Right renal pelvis (tissue), 4 donors: Measurements from ENCODE around the gene ASB5. TPM values are rescaled to one million over a fixed set of nuclear protein-coding genes. Genes with fewer than 3 reads are reported as not detected.
A peak's percentile ranks its signal among the peaks of the same experiment; 100 is the strongest.
"Not testable (repeated sequence)": the region's sequence is repeated elsewhere in the genome, so short reads cannot be mapped to it uniquely, and the experiment has no call there.

Experiments used
- DNase-seq, 4 donors: peaks; one replicate each; pipeline ENCODE4 v3.0.0-alpha.2; 2013; ENCODE audit warnings: low read depth in 4 of 4, low spot score in 3 of 4, missing footprints in 1 of 4
- polyA plus RNA-seq, 4 donors: library from polyadenylated mRNA; unstranded; fragments of 120-200 nt; gene quantifications; one replicate each; pipeline ENCODE4 v1.2.1, GENCODE V29; 2013; ENCODE audit not compliant: insufficient read length in 4 of 4

ASB5 gene
- polyA plus RNA-seq, 4 donors: 0.10 to 0.21 (median 0.11) TPM

GRCh38 chr4:176229645-176230044 lies 39.4 kb downstream of the ASB5 start:
- no peak for DNase-seq

GRCh38 chr4:176226736-176227135 lies 42.3 kb downstream of the ASB5 start:
- no peak for DNase-seq

GRCh38 chr4:176223561-176223960 lies 45.5 kb downstream of the ASB5 start:
- no peak for DNase-seq

GRCh38 chr4:176222149-176222548 lies 46.9 kb downstream of the ASB5 start:
- no peak for DNase-seq

GRCh38 chr4:176217510-176217909 lies 51.5 kb downstream of the ASB5 start:
- no peak for DNase-seq

- not testable (repeated sequence) for DNase-seq
Observed at GRCh38 chr4:176212351-176212750, 56.7 kb downstream of the ASB5 start.

- DNase-seq: no peak
Observed at GRCh38 chr4:176210579-176211296, 58.3 kb downstream of the ASB5 start.

GRCh38 chr4:176210101-176210500 lies 58.9 kb downstream of the ASB5 start:
- DNase-seq: no peak

- no peak for DNase-seq
Observed at GRCh38 chr4:176209535-176209934, 59.5 kb downstream of the ASB5 start.

GRCh38 chr4:176207839-176208238 lies 61.2 kb downstream of the ASB5 start:
- DNase-seq: no peak

- DNase-seq: no peak
Observed at GRCh38 chr4:176205299-176205698, 63.7 kb downstream of the ASB5 start.

- DNase-seq: no peak
Observed at GRCh38 chr4:176198316-176198903, 70.6 kb downstream of the ASB5 start.

- peak; percentile 77 to 85 (median 80) for DNase-seq
Observed at GRCh38 chr4:176195184-176195978, 73.6 kb downstream of the ASB5 start, which contains the start of gene SPATA4. SPATA4 (minus strand) TSS chr4:176195585; CDS start chr4:176195562, 23 bp downstream.

- no peak for DNase-seq
Observed at GRCh38 chr4:176193938-176194337, 75.1 kb downstream of the ASB5 start.

GRCh38 chr4:176193126-176193525 lies 75.9 kb downstream of the ASB5 start:
- no peak for DNase-seq

- no peak for DNase-seq
Observed at GRCh38 chr4:176191974-176192373, 77.0 kb downstream of the ASB5 start.

- DNase-seq: no peak
Observed at GRCh38 chr4:176189891-176190795, 78.9 kb downstream of the ASB5 start.

- no peak for DNase-seq
Observed at GRCh38 chr4:176188654-176189053, 80.4 kb downstream of the ASB5 start.

- DNase-seq: no peak
Observed at GRCh38 chr4:176187624-176188023, 81.4 kb downstream of the ASB5 start.

- no peak for DNase-seq
Observed at GRCh38 chr4:176186671-176187395, 82.2 kb downstream of the ASB5 start.
